Posterior vena cava (tissue), 2 donors: ENCODE measurements around the gene PRPSAP1. TPM values are rescaled to one million over a fixed set of nuclear protein-coding genes. Genes with fewer than 3 reads are reported as not detected.
"Not testable (repeated sequence)": the region's sequence is repeated elsewhere in the genome, so short reads cannot be mapped to it uniquely, and the experiment has no call there.

ENCODE experiments used
- DNase-seq: peaks from one replicate; pipeline ENCODE4 v3.0.0-alpha.2; 2020; ENCODE audit warnings: low spot score
- intact Hi-C, 2 donors: fragments of 100-400 bp; cut with DNase I; formaldehyde crosslinking; loops; one replicate each; pipeline versions ENCODE4 v1.14.1 to v1.14.2; 2022 to 2023
- total RNA-seq, 2 donors: library from RNA; stranded (reverse); fragmentation: NEBNext Ultra II Directional; extraction: Animal tissue kit (Norgen Biotek cat#: 25700); gene quantifications; one replicate each; pipeline ENCODE4 v1.2.1, GENCODE V29; 2021
- donor health status: DM: yes; HTN: yes; CAD: no.
- donor health status: DM: yes; HTN: yes; CAD: no.

The PRPSAP1 gene
- total RNA-seq, 2 donors from 2014 or later: 33.7 to 34.8 TPM

GRCh38 chr17:76336756-76337412 lies 16.8 kb downstream of the PRPSAP1 start:
- intact Hi-C loops: no loop called here
- DNase-seq: no peak

GRCh38 chr17:76335716-76336381 lies 17.9 kb downstream of the PRPSAP1 start:
- intact Hi-C loops: no loop called here
- DNase-seq: no peak

DNA sequence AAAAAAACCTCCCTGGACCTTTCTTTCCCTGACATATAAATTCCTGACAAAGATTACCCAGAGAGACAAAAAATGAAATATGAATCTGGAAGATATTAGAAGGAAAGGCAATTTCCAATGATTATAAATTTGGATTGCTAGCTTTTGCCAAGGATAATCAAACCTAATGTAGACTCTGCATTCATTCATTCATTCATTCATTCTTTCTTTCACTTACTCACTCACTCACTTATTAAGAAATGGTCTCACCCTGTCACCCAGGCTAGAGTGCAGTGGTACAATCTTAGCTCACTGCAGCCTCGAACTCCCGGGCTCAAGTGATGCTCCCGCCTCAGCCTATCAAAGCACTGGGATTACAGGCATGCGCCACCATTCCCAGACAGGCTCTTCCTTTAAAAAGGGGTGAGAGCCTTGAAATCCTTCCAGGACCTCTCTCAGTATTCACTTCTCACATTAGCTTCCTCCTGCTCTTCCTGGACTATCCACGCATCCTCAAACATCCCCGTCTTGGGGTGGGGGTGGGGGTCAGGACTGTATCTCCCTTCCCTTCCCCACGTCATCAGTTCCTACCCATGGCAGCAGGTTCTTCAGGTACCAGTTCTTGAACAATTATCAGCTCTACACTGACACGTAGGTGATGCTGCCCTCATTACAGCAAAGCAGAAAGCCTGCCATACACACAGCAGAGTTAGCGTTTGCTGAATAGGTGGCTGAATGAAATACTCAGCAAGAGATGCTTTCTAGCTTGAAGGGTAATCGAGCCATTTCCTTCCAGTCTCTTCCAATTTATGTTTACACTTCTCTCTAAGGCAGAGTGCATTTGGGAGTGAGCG lies 19.8 kb downstream of the PRPSAP1 start:
- DNase-seq: no peak
- intact Hi-C loops: no loop called here

GRCh38 chr17:76331083-76331482 lies 22.6 kb downstream of the PRPSAP1 start:
- no peak for DNase-seq
- intact Hi-C loops: no loop called here

- intact Hi-C loops: no loop called here
- DNase-seq: no peak
These were observed 24.1 kb downstream of the PRPSAP1 start for GRCh38 chr17:76329664-76330063.

GRCh38 chr17:76327696-76328095 lies 26.0 kb downstream of the PRPSAP1 start:
- DNase-seq: no peak
- intact Hi-C loops: no loop called here

DNA sequence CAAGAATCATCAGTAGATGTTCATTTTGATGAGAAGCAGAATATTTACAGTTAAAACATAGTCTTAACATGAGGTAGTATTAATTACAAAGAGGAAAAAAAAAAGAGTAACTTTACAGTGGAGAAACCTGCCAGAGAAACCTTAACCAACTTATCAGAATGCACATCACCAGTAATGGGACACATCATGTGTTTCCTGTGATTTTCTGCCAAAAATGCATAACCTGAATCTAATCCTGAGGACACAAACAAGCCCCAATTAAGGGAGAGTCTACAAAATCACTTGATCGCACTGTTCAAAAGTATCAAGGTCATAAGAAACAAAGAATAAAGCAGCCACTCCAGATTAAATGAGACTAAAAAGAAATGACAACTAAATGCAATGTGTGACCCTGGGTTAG lies 27.4 kb downstream of the PRPSAP1 start:
- intact Hi-C loops: no loop called here
- no peak for DNase-seq

GRCh38 chr17:76318586-76318985 lies 35.1 kb downstream of the PRPSAP1 start:
- intact Hi-C loops: no loop called here
- no peak for DNase-seq

DNA sequence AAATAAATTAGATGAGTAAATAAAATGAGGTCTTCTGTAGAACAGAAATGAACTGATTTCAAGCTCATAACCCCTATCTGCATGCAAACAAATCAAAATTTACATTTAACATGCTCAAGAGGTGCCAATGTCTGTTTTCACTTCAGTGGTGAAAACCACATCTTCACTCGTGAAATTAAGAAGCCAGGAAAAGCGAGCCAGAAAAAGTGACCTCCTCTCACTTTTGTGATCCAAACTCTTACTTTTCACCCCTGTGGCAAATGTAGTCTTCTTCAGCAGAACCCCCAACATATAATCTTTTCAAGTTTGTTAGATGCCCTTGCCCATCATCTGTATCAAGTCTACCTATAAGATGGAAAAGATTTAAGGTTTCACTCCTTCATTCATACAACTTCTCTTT lies 36.2 kb downstream of the PRPSAP1 start:
- intact Hi-C loops: no loop called here
- DNase-seq: no peak

DNA sequence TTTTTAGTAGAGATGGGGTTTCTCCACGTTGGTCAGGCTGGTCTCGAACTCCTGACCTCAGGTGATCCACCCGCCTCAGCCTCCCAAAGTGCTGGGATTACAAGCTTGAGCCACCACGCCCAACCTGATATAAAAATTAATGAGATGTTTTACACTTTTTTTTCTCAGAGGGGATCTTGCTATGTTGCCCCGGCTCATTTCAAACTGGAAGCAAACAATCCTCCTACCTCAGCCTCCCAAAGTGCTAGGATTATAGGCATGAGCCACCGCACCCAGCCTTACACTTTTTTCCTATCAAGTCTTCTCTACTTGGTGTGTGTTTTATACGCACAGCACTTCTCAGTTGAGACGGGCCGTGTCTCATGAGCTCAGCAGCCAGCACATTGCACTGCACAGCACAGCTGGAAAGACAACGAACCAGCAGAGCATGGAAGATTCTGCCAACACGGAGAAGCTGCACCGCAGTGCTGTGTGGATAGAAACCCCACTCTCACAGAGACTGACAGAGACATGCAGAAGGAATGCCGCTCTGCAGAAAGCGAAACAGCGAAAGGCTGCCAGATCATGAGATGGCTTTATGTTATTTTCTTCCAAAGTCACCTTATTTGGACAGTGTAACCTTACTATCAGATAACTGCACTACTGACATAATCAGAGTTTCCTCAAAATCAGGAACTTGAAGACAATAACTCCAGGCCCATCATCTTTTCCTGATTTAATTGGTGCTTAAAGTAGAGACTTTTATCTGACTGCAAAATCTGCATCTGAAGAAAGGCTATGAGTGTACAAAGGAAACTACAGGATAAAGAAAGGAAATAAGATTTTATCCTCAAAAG lies 39.1 kb downstream of the PRPSAP1 start:
- intact Hi-C loops: no loop called here
- peak; percentile 71 for DNase-seq

- intact Hi-C loops: no loop called here
- DNase-seq: peak; percentile 13
These were observed 41.0 kb downstream of the PRPSAP1 start for GRCh38 chr17:76312735-76313134.

DNA sequence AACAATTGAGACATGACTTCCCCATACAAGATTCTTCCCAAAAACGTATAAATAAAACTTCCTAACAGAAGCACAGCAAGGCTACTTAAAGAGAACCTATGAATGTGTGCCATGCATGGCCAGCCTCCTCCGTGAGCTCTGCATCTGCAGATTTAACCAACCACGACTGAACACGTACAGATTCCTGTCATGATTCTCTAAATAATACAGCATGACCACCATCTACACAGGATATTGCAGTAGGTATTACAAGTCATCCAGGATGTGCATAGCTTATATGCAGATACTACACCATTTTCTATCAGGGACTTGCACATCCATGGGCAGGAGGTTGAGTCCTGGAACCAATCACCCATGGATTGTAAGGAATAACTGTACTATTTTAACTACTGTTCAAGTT lies 44.3 kb downstream of the PRPSAP1 start:
- no peak for DNase-seq
- intact Hi-C loops: no loop called here

DNA sequence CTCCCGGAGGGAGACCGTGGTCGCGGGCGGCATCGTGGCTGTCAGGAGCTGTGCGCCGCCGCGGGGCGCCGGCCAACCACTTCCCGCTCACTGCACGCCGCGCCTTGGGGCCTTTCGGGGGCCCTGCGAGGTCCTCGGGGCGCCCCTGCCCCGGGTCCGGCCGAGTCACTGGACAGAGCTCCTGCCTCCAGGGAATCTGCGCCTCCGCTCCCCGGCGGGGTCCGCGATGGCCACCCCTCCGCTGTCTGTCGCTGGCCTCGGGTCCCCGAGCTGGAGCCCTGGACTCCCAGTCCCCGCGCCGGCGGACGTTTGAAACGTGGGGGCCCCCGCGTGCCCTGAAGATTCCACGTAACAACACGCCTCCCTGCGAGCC lies 45.8 kb downstream of the PRPSAP1 start, which contains the start of gene QRICH2:
Gene QRICH2 (minus strand): TSS at position 311 of the 373 bp plus-strand sequence. CDS start 278 bp downstream, at position 33.
- intact Hi-C loops: no loop called here
- DNase-seq: peak; percentile 66

DNA sequence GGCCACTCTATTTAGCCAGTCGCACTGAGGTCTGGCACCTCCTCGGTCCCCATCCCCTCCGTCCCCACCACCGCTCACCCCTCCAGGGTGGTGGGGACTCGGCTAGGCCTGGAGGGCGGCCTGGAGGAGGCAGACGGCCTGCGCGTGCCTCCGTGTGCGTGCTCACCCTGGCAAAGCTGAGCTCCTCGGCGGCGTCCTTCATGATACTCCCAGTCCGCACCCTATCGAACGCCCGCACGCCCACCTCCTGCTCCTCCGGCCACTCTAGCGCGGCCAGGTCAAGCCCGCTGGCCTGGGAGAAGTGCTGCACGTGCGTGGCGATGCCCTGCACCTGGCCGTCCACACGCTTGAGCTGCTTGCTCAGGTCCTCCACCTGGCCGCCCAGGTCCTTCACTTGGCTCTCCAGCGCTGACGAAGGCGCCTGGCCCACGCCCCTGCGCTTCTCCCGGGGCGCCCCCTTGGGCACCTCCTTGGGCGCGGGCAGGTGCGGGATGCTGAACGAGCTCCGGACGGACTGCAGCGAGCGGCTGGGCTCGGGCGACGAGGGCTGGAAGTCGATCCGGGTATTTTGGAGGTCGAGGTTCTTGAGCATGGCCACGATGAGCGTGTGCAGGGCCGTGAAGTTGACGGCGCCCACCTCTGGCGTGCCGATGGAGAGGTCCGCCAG lies 46.3 kb downstream of the PRPSAP1 start:
- intact Hi-C loops: no loop called here
- DNase-seq: peak; percentile 74

DNA sequence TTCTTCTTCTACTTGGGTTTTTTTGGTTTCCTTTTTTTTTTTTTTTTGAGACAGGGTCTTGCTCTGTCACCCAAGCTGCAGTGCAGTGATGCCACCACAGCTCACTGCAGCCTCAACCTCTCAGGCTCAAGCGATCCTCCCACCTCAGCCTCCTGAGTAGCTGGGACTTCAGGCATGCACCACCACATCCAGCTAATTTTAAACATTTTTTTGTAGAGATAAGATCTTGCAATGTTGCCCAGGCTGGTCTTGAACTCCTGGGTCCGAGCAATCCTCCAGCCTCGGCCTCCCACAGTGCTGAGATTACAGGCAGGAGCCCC lies 48.6 kb downstream of the PRPSAP1 start:
- intact Hi-C loops: not testable (repeated sequence)
- peak; percentile 31 for DNase-seq

DNA sequence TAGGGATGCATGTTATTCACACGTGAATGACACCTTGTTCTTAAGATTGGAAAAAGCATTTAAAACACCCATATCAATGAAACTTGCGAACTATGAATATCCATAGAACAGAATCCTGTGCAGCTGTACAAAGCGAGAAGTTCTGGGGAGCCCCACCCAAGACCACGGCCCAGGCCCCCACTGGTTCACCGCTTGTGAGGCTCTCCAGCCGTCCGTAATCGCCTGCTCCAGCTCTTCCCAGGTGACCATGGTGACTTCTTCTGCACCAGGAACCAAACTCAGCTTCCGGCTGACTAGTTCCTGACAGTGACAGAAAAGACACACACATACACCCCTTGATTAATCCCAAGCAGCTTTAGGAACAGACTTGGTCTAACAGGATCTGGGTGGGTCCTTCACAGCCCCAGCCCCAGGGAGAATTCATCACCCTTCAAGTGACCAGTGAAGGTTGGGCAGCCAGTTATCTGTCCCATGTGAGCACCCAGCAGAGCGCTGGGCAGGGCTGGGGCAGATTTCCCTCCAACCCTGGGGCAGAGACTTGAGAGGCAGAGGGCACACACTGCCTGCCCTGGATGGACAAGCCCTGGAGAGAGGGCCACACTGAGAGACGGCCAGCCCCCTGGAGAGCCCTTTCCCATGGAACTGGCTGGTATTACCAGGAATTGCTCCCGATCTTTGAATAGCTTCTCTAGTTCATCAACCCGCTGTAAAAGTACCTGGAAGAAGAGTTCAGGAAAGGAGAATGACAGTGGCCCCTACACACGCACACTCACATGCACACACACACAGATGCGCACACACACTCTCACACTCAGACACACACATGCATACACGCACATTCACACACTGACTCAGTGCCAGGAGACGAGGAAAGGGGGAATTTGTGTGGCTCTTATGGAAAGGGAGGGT lies 49.2 kb downstream of the PRPSAP1 start:
- peak; percentile 60 for DNase-seq

GRCh38 chr17:76297436-76297835 lies 56.3 kb downstream of the PRPSAP1 start:
- DNase-seq: no peak
- intact Hi-C loops: no loop called here

More for the DNA sequence above, 49.2 kb downstream of the PRPSAP1 start:
- intact Hi-C loops: loop anchor here (5.0 kb wide), 1 partner anchor 93 kb away; no protein-coding TSS in a partner anchor

GRCh38 chr17:76296889-76297288 lies 56.8 kb downstream of the PRPSAP1 start:
- no peak for DNase-seq
- intact Hi-C loops: no loop called here
